Endothelial cell of umbilical vein (primary cell): Measurements from ENCODE around the gene TOP1. TPM values are rescaled to one million over a fixed set of nuclear protein-coding genes. Genes with fewer than 3 reads are reported as not detected.

Experiments
- BruUV-seq: library from RNA; stranded (reverse); fragments of 400-500 nt; replicated peaks from 2 replicates; lab custom pipeline; 2021; lab: Mats Ljungman, UMichigan
- CTCF ChIA-PET: fragments of 300-600, 350-600 bp; sonication (Branson Sonifier 250); formaldehyde crosslinking; loops from one replicate; lab custom pipeline; 2021; ENCODE audit warnings: antibody characterized with exemption, inconsistent platforms; lab: Charles Lee
- POLR2A ChIA-PET: fragments of 300-600, 350-600 bp; sonication (Branson Sonifier 250); formaldehyde crosslinking; loops from one replicate; lab custom pipeline; 2021; ENCODE audit warnings: antibody characterized with exemption, inconsistent platforms; lab: Charles Lee
- DNase-seq: peaks from one replicate; pipeline ENCODE4 v3.0.0-alpha.2; 2011; ENCODE audit warnings: low read depth, low spot score
- FAIRE-seq: peaks from 2 replicates; lab custom pipeline; 2011; peaks lifted over from hg19 to GRCh38; lab: Jason Lieb, UNC
- H2AFZ ChIP-seq: 2 replicates; pipeline ENCODE4 v1.6.0; 2012; ENCODE audit warnings: low read depth, low read length, control low read depth, inconsistent platforms
- H3K27ac ChIP-seq: 2 replicates; pipeline ENCODE4 v1.5.1; 2011; ENCODE audit warnings: low read depth, mild to moderate bottlenecking, control low read depth, low read length, moderate library complexity; ENCODE audit not compliant: insufficient read depth
- H3K27me3 ChIP-seq, 2 experiments: 2 replicates each; pipeline versions ENCODE4 v1.6.0 to v1.6.1; 2011; ENCODE audit warnings: low read length in 2 of 2, mixed read lengths in 1 of 2; ENCODE audit not compliant: control insufficient read depth in 2 of 2, insufficient read depth in 2 of 2
- H3K36me3 ChIP-seq, 2 experiments: 2 replicates in 1 of 2; 3 replicates in 1 of 2; pipeline ENCODE4 v1.5.1; 2011; ENCODE audit warnings: low read length in 2 of 2, mild to moderate bottlenecking in 1 of 2, moderate library complexity in 1 of 2; ENCODE audit not compliant: control insufficient read depth in 2 of 2, insufficient read depth in 2 of 2; ENCODE audit errors: extremely low read depth in 1 of 2
- H3K4me1 ChIP-seq: 3 replicates; pipeline ENCODE4 v1.5.1; 2011; ENCODE audit warnings: mild to moderate bottlenecking, low read length; ENCODE audit not compliant: control insufficient read depth, insufficient read depth; ENCODE audit errors: extremely low read depth
- H3K4me2 ChIP-seq: 2 replicates; pipeline ENCODE4 v1.6.1; 2011; ENCODE audit warnings: low read length, control low read depth, mixed read lengths; ENCODE audit not compliant: insufficient read depth
- H3K4me3 ChIP-seq, 3 experiments: fragments of 200-600 bp in 1 of 3; sonication (generic), shearing (Covaris generic) in 1 of 3; replicated peaks in 1 of 3; 2 replicates each; pipeline ENCODE4 v1.5.1; 2011 to 2016; ENCODE audit warnings: control low read depth in 3 of 3, low read length in 3 of 3, mild to moderate bottlenecking in 2 of 3, inconsistent platforms in 1 of 3, low read depth in 1 of 3, moderate library complexity in 1 of 3; ENCODE audit not compliant: insufficient read depth in 1 of 3
- H3K79me2 ChIP-seq: 2 replicates; pipeline ENCODE4 v1.6.0; 2012; ENCODE audit warnings: low read length, inconsistent platforms; ENCODE audit not compliant: control insufficient read depth, insufficient read depth
- H3K9ac ChIP-seq: replicated peaks from 2 replicates; pipeline ENCODE3; 2011; ENCODE audit warnings: low read length, control low read depth; ENCODE audit not compliant: insufficient read depth; ENCODE audit errors: extremely low read depth
- H3K9me1 ChIP-seq: replicated peaks from 3 replicates; pipeline ENCODE4 v1.6.0; 2011; ENCODE audit warnings: mild to moderate bottlenecking, low read length; ENCODE audit not compliant: control insufficient read depth, insufficient read depth; ENCODE audit errors: extremely low read depth
- H3K9me3 ChIP-seq: replicated peaks from 2 replicates; pipeline ENCODE4 v1.5.1; 2012; ENCODE audit warnings: low read length, inconsistent platforms; ENCODE audit not compliant: control insufficient read depth, insufficient read depth
- H4K20me1 ChIP-seq: replicated peaks from 2 replicates; pipeline ENCODE3; 2011; ENCODE audit warnings: mild to moderate bottlenecking, low read length; ENCODE audit not compliant: control insufficient read depth, insufficient read depth; ENCODE audit errors: extremely low read depth
- EZH2 ChIP-seq: IDR thresholded peaks from 2 replicates; pipeline ENCODE4 v1.6.1; 2012; ENCODE audit warnings: borderline replicate concordance, low read depth, mild to moderate bottlenecking, moderate library complexity, low read length, inconsistent platforms; ENCODE audit not compliant: severe bottlenecking
- FOS ChIP-seq: IDR thresholded peaks from 2 replicates; pipeline ENCODE4 v1.6.1; 2011; ENCODE audit warnings: mild to moderate bottlenecking, low read length, moderate library complexity, borderline replicate concordance; ENCODE audit not compliant: insufficient read depth
- GATA2 ChIP-seq: IDR thresholded peaks from 2 replicates; pipeline ENCODE4 v1.7.0; 2011; ENCODE audit warnings: low read depth, mild to moderate bottlenecking, moderate library complexity, mixed read lengths, low read length; ENCODE audit not compliant: insufficient read length, insufficient read depth
- JUN ChIP-seq: IDR thresholded peaks from 2 replicates; pipeline ENCODE4 v1.6.1; 2011; ENCODE audit warnings: borderline replicate concordance, low read depth; ENCODE audit not compliant: insufficient read length, insufficient read depth
- MYC ChIP-seq: IDR thresholded peaks from one replicate; pipeline ENCODE4 v1.6.1; 2011; ENCODE audit warnings: mild to moderate bottlenecking, low read depth, low read length
- POLR2A ChIP-seq: IDR thresholded peaks from 2 replicates; pipeline ENCODE4 v1.6.1; 2012; ENCODE audit warnings: low read depth, mild to moderate bottlenecking, control low read depth, low read length
- POLR2AphosphoS5 ChIP-seq: IDR thresholded peaks from 2 replicates; pipeline ENCODE4 v1.6.1; 2012; ENCODE audit warnings: low read depth, mild to moderate bottlenecking, control low read depth, low read length, moderate library complexity; ENCODE audit not compliant: insufficient read depth
- dilution Hi-C: fragments of 300-500 bp; cut with MboI; formaldehyde crosslinking; loops from one replicate; pipeline ENCODE4 v1.15.0; 2019; ENCODE audit warnings: low sequenced_read_pairs; ENCODE audit not compliant: extremely low pct_ligation_motif_present
- intact Hi-C: fragments of 100-400 bp; cut with micrococcal nuclease; formaldehyde crosslinking; loops from one replicate; pipeline ENCODE4 v1.10.0; 2022
- polyA plus RNA-seq, 4 experiments: library from polyadenylated mRNA; depleted of rRNA in 3 of 4; stranded (reverse) in 3 of 4; unstranded in 1 of 4; fragments of >200 nt; gene quantifications; 2 replicates each; pipeline versions ENCODE4 v1.2.1 to v1.2.3, GENCODE V29; 2011 to 2012; ENCODE audit warnings: missing spikeins in 1 of 4
- total RNA-seq: library from RNA; stranded (reverse); gene quantifications from 2 replicates; pipeline ENCODE4 v1.2.3, GENCODE V29; 2021
- TF ChIP-seq, protein P1 (sequence below): IDR thresholded peaks from 2 replicates; pipeline ENCODE4 v1.6.1; 2011; ENCODE audit not compliant: insufficient read depth, insufficient read length
- TF ChIP-seq, protein P2 (sequence below), 2 donors: IDR thresholded peaks; 1 replicate in 1 of 2; 2 replicates in 1 of 2; pipeline ENCODE4 v1.5.1; 2011; ENCODE audit warnings: low read length in 2 of 2, mild to moderate bottlenecking in 2 of 2, moderate library complexity in 2 of 2, control low read depth in 1 of 2, inconsistent platforms in 1 of 2, low read depth in 1 of 2; ENCODE audit not compliant: insufficient read depth in 1 of 2; ENCODE audit errors: extremely low read depth in 1 of 2

TOP1 gene
- total and polyA plus RNA-seq, 2 donors (not counting 3 experiments of a cell fraction or from before 2014, with no cell fraction given): 7.0 to 77.4 TPM

DNA sequence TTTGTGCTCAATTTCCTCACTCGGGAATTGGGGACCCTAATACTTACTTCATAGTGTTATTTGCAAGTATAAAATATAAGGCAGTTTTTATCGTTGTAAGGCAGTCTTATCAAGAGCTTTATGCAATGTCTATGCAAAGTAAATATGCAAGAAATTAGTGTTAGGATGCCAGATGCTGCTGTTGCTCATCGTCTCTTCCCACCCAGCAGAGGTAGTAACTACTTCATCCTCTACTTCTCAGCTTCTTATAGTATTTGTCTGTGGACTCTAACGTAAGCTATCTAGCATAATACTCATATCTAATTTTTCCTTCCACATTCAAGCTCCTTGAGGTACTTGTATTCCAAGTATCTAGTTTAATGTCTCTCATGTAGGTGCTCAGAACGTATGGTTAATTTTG lies 120.3 kb downstream of the TOP1 start:
- DNase-seq (no peak), FAIRE-seq (no peak)
- Histone ChIP-seq H3K4me3 (no peak overlapping the region), H2AFZ (no peak overlapping the region), H3K9me1 (no peaks in the 10 kb centered on the region), H3K79me2 (peaks cover 97% of the 10 kb centered on the region), H3K36me3 (peaks cover 0 to 4% of the 10 kb centered on the region in 2 experiments), H3K4me2 (no peak overlapping the region), H3K27ac (peak overlapping the region; percentile 96), H3K9ac (no peak overlapping the region), H3K4me1 (peaks cover 81% of the 10 kb centered on the region), H3K27me3 (no peaks in the 10 kb centered on the region), H4K20me1 (no peaks in the 10 kb centered on the region), H3K9me3 (no peaks in the 10 kb centered on the region)
- CTCF ChIA-PET: interaction anchor here (1.2 to 2.6 kb wide), 4 partner anchors 9 to 191 kb away, joined by 5 to 15 read pairs (median 10); partner anchors contain the start of gene LPIN3
- POLR2A ChIA-PET: no interaction called here
- BruUV-seq: no TSS peak
- dilution Hi-C loops: no loop called here
- intact Hi-C loops: loop anchor here (10.0 kb wide), 1 partner anchor 546 kb away; no protein-coding TSS in a partner anchor
- TF ChIP-seq, protein P1, sequence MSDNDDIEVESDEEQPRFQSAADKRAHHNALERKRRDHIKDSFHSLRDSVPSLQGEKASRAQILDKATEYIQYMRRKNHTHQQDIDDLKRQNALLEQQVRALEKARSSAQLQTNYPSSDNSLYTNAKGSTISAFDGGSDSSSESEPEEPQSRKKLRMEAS: no peak
- no peak for TF ChIP-seq MYC

- FAIRE-seq (peak; percentile 98), DNase-seq (peak; percentile 96)
- dilution Hi-C loops (no loop called here), intact Hi-C loops (loop anchor here (1.0 to 2.0 kb wide), 3 partner anchors 9 to 99 kb away; partner anchors contain the start of gene PLCG1)
- Histone ChIP-seq H3K4me2 (peak overlapping the region; percentile 20), H3K27me3 (no peaks in the 10 kb centered on the region), H3K27ac (peak overlapping the region; percentile 96), H3K4me1 (peaks cover 78% of the 10 kb centered on the region), H3K36me3 (no peaks in the 10 kb centered on the region), H3K9ac (peak overlapping the region; percentile 58), H2AFZ (no peak overlapping the region), H3K9me3 (no peaks in the 10 kb centered on the region), H3K9me1 (no peaks in the 10 kb centered on the region), H4K20me1 (peaks cover 1% of the 10 kb centered on the region), H3K79me2 (peaks cover 97% of the 10 kb centered on the region), H3K4me3 (no peak overlapping the region)
- CTCF ChIA-PET: interaction anchor here (1.0 to 3.8 kb wide), 10 partner anchors 9 to 260 kb away, joined by 3 to 26 read pairs (median 6); partner anchors contain the start of gene PLCG1
- BruUV-seq: no TSS peak
- POLR2A ChIA-PET: interaction anchor here (1.0 to 1.5 kb wide), 2 partner anchors 8 to 12 kb away, joined by 3 to 8 read pairs; no protein-coding TSS in a partner anchor
- TF ChIP-seq, protein P2, sequence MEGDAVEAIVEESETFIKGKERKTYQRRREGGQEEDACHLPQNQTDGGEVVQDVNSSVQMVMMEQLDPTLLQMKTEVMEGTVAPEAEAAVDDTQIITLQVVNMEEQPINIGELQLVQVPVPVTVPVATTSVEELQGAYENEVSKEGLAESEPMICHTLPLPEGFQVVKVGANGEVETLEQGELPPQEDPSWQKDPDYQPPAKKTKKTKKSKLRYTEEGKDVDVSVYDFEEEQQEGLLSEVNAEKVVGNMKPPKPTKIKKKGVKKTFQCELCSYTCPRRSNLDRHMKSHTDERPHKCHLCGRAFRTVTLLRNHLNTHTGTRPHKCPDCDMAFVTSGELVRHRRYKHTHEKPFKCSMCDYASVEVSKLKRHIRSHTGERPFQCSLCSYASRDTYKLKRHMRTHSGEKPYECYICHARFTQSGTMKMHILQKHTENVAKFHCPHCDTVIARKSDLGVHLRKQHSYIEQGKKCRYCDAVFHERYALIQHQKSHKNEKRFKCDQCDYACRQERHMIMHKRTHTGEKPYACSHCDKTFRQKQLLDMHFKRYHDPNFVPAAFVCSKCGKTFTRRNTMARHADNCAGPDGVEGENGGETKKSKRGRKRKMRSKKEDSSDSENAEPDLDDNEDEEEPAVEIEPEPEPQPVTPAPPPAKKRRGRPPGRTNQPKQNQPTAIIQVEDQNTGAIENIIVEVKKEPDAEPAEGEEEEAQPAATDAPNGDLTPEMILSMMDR (IDR thresholded peaks at IDR 0.05; ENCODE audit: extremely low read depth in 1 of 2, insufficient read depth in 1 of 2, low read depth in 1 of 2, low read length in 2 of 2): no peak
- TF ChIP-seq MYC (no peak), POLR2AphosphoS5 (peak; percentile 95), FOS (no peak), EZH2 (no peak), JUN (peak; percentile 98), GATA2 (peak; percentile 99), POLR2A (peak; percentile 79)
- TF ChIP-seq, protein P1: no peak
Observed at GRCh38 chr20:41150664-41151063, 122.0 kb downstream of the TOP1 start.
